HG03575 (cell line): Measurements from ENCODE around the gene PRDM11.

ENCODE experiments used
- ATAC-seq: cut with Tn5 transposase; IDR thresholded peaks from one replicate; pipeline ENCODE4 v1.9.1; 2021; ENCODE audit not compliant: unreplicated experiment, insufficient number of reproducible peaks, low FRiP score; ENCODE audit errors: extremely low read depth

Gene PRDM11

GRCh38 chr11:45155627-45156180 is 9.3 kb downstream of the PRDM11 start:
- ATAC-seq = no peak

GRCh38 chr11:45156201-45156600 is 9.8 kb downstream of the PRDM11 start:
- ATAC-seq = no peak

- no peak for ATAC-seq
Measured at GRCh38 chr11:45156741-45157140, 10.3 kb downstream of the PRDM11 start.

GRCh38 chr11:45157247-45158209 is 11.1 kb downstream of the PRDM11 start:
- no peak for ATAC-seq

- ATAC-seq = no peak
Measured at GRCh38 chr11:45158210-45158731, 11.8 kb downstream of the PRDM11 start.

- ATAC-seq = no peak
Measured at GRCh38 chr11:45158891-45159605, 12.6 kb downstream of the PRDM11 start.

GRCh38 chr11:45159781-45160365 is 13.4 kb downstream of the PRDM11 start:
- ATAC-seq = no peak

- ATAC-seq = no peak
Measured at GRCh38 chr11:45161252-45162063, 15.0 kb downstream of the PRDM11 start.

- no peak for ATAC-seq
Measured at GRCh38 chr11:45162064-45162375, 15.6 kb downstream of the PRDM11 start.

- ATAC-seq = no peak
Measured at GRCh38 chr11:45162916-45163879, 16.8 kb downstream of the PRDM11 start.

- ATAC-seq = no peak
Measured at GRCh38 chr11:45163956-45164575, 17.6 kb downstream of the PRDM11 start.

- no peak for ATAC-seq
Measured at GRCh38 chr11:45165386-45165785, 18.9 kb downstream of the PRDM11 start.

GRCh38 chr11:45165806-45166603 is 19.6 kb downstream of the PRDM11 start:
- no peak for ATAC-seq

GRCh38 chr11:45166604-45166897 is 20.1 kb downstream of the PRDM11 start:
- no peak for ATAC-seq

- no peak for ATAC-seq
Measured at GRCh38 chr11:45167283-45167682, 20.8 kb downstream of the PRDM11 start.

- ATAC-seq = no peak
Measured at GRCh38 chr11:45168366-45169130, 22.1 kb downstream of the PRDM11 start.
